ENCODE data around the gene NIPSNAP3A. TPM values are rescaled to one million over a fixed set of nuclear protein-coding genes. Genes with fewer than 3 reads are reported as not detected.

The NIPSNAP3A gene
- total RNA-seq, 1 experiment from 2014 or later = 6.9 TPM

GRCh38 chr9:104778802-104779201 is 31.3 kb downstream of the NIPSNAP3A start:
- ChIA-PET RAD21 (ENCODE audit: low non-redundant PET in 1 of 2, low total read pairs in 2 of 2, uncharacterized antibody in 2 of 2, unreplicated experiment in 2 of 2) (no interaction called here), CTCF (no interaction called here), POLR2A (no interaction called here)
- no peak for ATAC-seq
- Histone ChIP-seq H3K4me2 (ENCODE audit: low read length) (no peak overlapping the region), H3K4me3 (replicated peaks in 1 of 2; ENCODE audit: low read depth in 1 of 2, low read length in 2 of 2) (no peak overlapping the region), H3K9me3 (ENCODE audit: control insufficient read depth in 1 of 2, insufficient read depth in 1 of 2, low read depth in 1 of 2, low read length in 2 of 2) (no peaks in the 10 kb centered on the region), H3K9me2 (ENCODE audit: insufficient read depth) (no peaks in the 10 kb centered on the region), H3K27me3 (ENCODE audit: insufficient read depth, low read length) (0 out of 2 replicates have a peak, but pooled peaks cover 4% of the 10 kb centered on the region), H3K9ac (ENCODE audit: low read length) (no peak overlapping the region), H2AFZ (ENCODE audit: low read depth, low read length, poor library complexity, severe bottlenecking) (no peak overlapping the region), H3K27ac (ENCODE audit: low read depth, low read length) (no peak overlapping the region), H3K79me2 (ENCODE audit: insufficient read depth, low read length) (no peaks in the 10 kb centered on the region), H3K36me3 (ENCODE audit: control insufficient read depth in 1 of 2, insufficient read depth in 2 of 2, low read length in 2 of 2) (no peaks in the 10 kb centered on the region), H3K4me1 (ENCODE audit: control insufficient read depth in 1 of 2, insufficient read depth in 2 of 2, low read length in 2 of 2) (no peaks in the 10 kb centered on the region), H4K20me1 (ENCODE audit: insufficient read depth) (no peaks in the 10 kb centered on the region)
- no TSS peak for BruUV-seq (replicated peaks)
- no peak for TF ChIP-seq CEBPB (IDR thresholded peaks at IDR 0.05; ENCODE audit: low read depth)
- no peak for TF ChIP-seq EGR1 (IDR thresholded peaks at IDR 0.05; ENCODE audit: low read depth)
- intact Hi-C loops (cut with micrococcal nuclease) = no loop called here
- no peak for DNase-seq (ENCODE audit: low read depth, low spot score)

GRCh38 chr9:104779334-104779733 is 31.9 kb downstream of the NIPSNAP3A start:
- Histone ChIP-seq H3K27me3 (ENCODE audit: insufficient read depth, low read length) (0 out of 2 replicates have a peak, but pooled peaks cover 4% of the 10 kb centered on the region), H4K20me1 (ENCODE audit: insufficient read depth) (no peaks in the 10 kb centered on the region), H3K4me1 (ENCODE audit: control insufficient read depth in 1 of 2, insufficient read depth in 2 of 2, low read length in 2 of 2) (no peaks in the 10 kb centered on the region), H3K9ac (ENCODE audit: low read length) (no peak overlapping the region), H3K79me2 (ENCODE audit: insufficient read depth, low read length) (no peaks in the 10 kb centered on the region), H3K4me3 (replicated peaks in 1 of 2; ENCODE audit: low read depth in 1 of 2, low read length in 2 of 2) (no peak overlapping the region), H2AFZ (ENCODE audit: low read depth, low read length, poor library complexity, severe bottlenecking) (no peak overlapping the region), H3K9me2 (ENCODE audit: insufficient read depth) (no peaks in the 10 kb centered on the region), H3K36me3 (ENCODE audit: control insufficient read depth in 1 of 2, insufficient read depth in 2 of 2, low read length in 2 of 2) (no peaks in the 10 kb centered on the region), H3K27ac (ENCODE audit: low read depth, low read length) (no peak overlapping the region), H3K9me3 (ENCODE audit: control insufficient read depth in 1 of 2, insufficient read depth in 1 of 2, low read depth in 1 of 2, low read length in 2 of 2) (no peaks in the 10 kb centered on the region), H3K4me2 (ENCODE audit: low read length) (no peak overlapping the region)
- POLR2A ChIA-PET = no interaction called here
- no peak for TF ChIP-seq TCF7L2 (IDR thresholded peaks at IDR 0.05; ENCODE audit: borderline replicate concordance, extremely low read depth, insufficient read depth, insufficient read length)
- RAD21 ChIA-PET (ENCODE audit: low non-redundant PET in 1 of 2, low total read pairs in 2 of 2, uncharacterized antibody in 2 of 2, unreplicated experiment in 2 of 2) = no interaction called here
- CTCF ChIA-PET = no interaction called here
- BruUV-seq (replicated peaks) = no TSS peak
- no peak for DNase-seq (ENCODE audit: low read depth, low spot score)
- intact Hi-C loops (cut with micrococcal nuclease) = no loop called here
- no peak for ATAC-seq

Data from HCT116 (cell line).